Upper lobe of left lung (tissue), 6 donors: ENCODE measurements around the gene UTY. TPM values are rescaled to one million over a fixed set of nuclear protein-coding genes. Genes with fewer than 3 reads are reported as not detected.
A peak's percentile ranks its signal among the peaks of the same experiment; 100 is the strongest.

Experiments
- ATAC-seq, 2 donors: fragments of 200-7000 bp; cut with Tn5 transposase; one replicate each; pipeline ENCODE4 v1.9.1; 2022; ENCODE audit warnings: mild to moderate bottlenecking in 2 of 2, moderate library complexity in 2 of 2; ENCODE audit not compliant: low FRiP score in 2 of 2
- DNase-seq, 2 donors: peaks; one replicate each; pipeline ENCODE4 v3.0.0-alpha.2; 2019 to 2020
- H3K27ac ChIP-seq, 4 donors: fragments of 200-600 bp; sonication (generic); one replicate each; pipeline ENCODE4 v1.5.1; 2016 to 2019
- H3K27me3 ChIP-seq, 4 donors: fragments of 200-600 bp; sonication (generic); one replicate each; pipeline ENCODE4 v1.5.1; 2017 to 2019
- H3K36me3 ChIP-seq, 4 donors: fragments of 200-600 bp; sonication (generic); one replicate each; pipeline ENCODE4 v1.5.1; 2016 to 2019
- H3K4me1 ChIP-seq, 4 donors: fragments of 200-600 bp; sonication (generic); one replicate each; pipeline ENCODE4 v1.5.1; 2018 to 2019
- H3K4me3 ChIP-seq, 4 donors: fragments of 200-600 bp; sonication (generic); one replicate each; pipeline ENCODE4 v1.5.1; 2017 to 2019; ENCODE audit warnings: mild to moderate bottlenecking in 2 of 4, moderate library complexity in 1 of 4
- H3K9me3 ChIP-seq, 4 donors: fragments of 200-600 bp; sonication (generic); one replicate each; pipeline ENCODE4 v1.5.1; 2018 to 2019
- EP300 ChIP-seq, 4 donors: sonication (generic); formaldehyde crosslinking; IDR thresholded peaks; one replicate each; pipeline ENCODE4 v1.5.1; 2017; ENCODE audit warnings: antibody characterized with exemption in 4 of 4, control low read depth in 2 of 4
- POLR2A ChIP-seq, 4 donors: fragments of 450-650 bp; IDR thresholded peaks; one replicate each; pipeline ENCODE4 v1.5.1; 2016 to 2017; ENCODE audit warnings: antibody characterized with exemption in 4 of 4, mild to moderate bottlenecking in 2 of 4
- POLR2AphosphoS5 ChIP-seq, 2 donors: sonication (generic); formaldehyde crosslinking; IDR thresholded peaks; one replicate each; pipeline ENCODE4 v1.5.1; 2017; ENCODE audit warnings: antibody characterized with exemption in 2 of 2
- WGBS, 2 donors: methylation state at CpG; one replicate each; pipeline ENCODE4 v1.1.5; 2017 to 2018; 5-methylcytosine and 5-hydroxymethylcytosine counted together
- total RNA-seq, 6 donors: library from RNA; depleted of rRNA in 4 of 6; stranded (reverse); fragments of >200 nt in 4 of 6; gene quantifications; one replicate each; pipeline versions ENCODE4 v1.1.0 to v1.2.1, GENCODE V29; 2016 to 2021
- TF ChIP-seq, protein P1 (sequence below), 6 experiments: fragments of 450-650 bp in 4 of 6; fragments of 200-600 bp in 2 of 6; sonication (generic) in 2 of 6; IDR thresholded peaks; one replicate each; pipeline ENCODE4 v1.5.1; 2016 to 2019; ENCODE audit warnings: antibody characterized with exemption in 6 of 6
- donor health status: DM: no; HTN: no; CAD: no; lungs with moderate emphysema.
- donor health status: DM: no; HTN: yes; CAD: no; lungs with severe emphysema.

UTY gene
- total RNA-seq, 6 donors from 2014 or later, result 0.26 to 201 (median 35.1) TPM; not detected in 2

DNA sequence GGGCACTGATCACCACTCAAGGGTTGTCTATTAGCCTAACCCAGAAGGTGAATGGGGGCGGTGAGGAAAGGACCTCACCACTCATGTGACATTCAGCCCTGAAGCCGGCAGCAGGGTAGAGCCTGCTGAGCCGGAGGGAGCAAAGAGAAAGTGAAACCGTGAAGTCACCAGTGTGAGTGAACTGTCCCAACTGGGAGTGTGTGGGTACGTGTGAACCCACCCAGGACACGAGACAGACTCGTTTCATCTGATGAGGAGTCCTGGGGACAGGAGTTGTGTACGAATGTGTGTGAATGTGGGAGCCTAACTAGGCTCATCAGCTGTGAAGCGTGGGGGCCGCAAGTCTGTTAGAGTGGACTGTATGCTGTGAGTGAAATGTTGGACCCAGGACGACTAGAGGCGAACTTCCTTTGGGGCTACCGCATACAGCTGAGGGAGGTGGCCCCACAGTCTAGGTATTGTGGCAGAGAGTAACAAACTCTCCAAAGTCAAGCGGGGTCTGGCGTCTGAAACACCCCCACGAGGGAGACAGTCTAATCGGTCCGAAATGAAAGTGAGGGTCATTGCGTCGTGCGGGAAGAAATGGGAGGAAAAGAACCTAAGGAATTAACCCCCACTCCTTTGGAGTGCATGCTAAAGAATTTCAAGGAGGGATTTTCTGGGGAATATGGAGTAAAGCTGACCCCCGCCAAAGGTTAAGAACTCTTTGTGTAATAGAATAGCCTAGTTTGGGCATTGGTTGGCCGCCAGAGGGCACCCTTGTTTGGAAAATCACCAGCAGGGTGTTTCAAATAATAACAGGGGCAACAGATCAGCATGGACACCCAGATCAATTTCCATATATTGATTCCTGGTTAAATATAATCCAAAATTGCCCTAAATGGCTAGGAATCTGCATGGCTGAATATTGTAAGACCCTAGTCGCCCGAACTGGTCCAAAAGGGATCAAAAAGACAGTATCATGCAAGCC is 43.6 kb downstream of the UTY start:
- no peaks in the 10 kb centered on the region for H3K36me3 ChIP-seq
- 63% methylated on average over 24 of the region's 25 CpGs; no CpG with 5 or more reads in 1 of the 2 donors for WGBS, 2 donors
- DNase-seq, result no peak
- TF ChIP-seq EP300 (IDR thresholded peaks at IDR 0.05), result no peak
- TF ChIP-seq, protein P1, sequence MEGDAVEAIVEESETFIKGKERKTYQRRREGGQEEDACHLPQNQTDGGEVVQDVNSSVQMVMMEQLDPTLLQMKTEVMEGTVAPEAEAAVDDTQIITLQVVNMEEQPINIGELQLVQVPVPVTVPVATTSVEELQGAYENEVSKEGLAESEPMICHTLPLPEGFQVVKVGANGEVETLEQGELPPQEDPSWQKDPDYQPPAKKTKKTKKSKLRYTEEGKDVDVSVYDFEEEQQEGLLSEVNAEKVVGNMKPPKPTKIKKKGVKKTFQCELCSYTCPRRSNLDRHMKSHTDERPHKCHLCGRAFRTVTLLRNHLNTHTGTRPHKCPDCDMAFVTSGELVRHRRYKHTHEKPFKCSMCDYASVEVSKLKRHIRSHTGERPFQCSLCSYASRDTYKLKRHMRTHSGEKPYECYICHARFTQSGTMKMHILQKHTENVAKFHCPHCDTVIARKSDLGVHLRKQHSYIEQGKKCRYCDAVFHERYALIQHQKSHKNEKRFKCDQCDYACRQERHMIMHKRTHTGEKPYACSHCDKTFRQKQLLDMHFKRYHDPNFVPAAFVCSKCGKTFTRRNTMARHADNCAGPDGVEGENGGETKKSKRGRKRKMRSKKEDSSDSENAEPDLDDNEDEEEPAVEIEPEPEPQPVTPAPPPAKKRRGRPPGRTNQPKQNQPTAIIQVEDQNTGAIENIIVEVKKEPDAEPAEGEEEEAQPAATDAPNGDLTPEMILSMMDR (IDR thresholded peaks at IDR 0.05), result peak in 2 of 6 experiments; percentile 5 to 29
- no peak for TF ChIP-seq POLR2A (IDR thresholded peaks at IDR 0.05)
- TF ChIP-seq POLR2AphosphoS5 (IDR thresholded peaks at IDR 0.05), result no peak
- H3K4me3 ChIP-seq, result peak overlapping the region in 2 of 4 donors; percentile 41 to 42
- no peaks in the 10 kb centered on the region for H3K27me3 ChIP-seq
- peak overlapping the region in 2 of 4 donors; percentile 62 to 69 for H3K27ac ChIP-seq
- H3K9me3 ChIP-seq, result no peaks in the 10 kb centered on the region
- no peaks in the 10 kb centered on the region for H3K4me1 ChIP-seq
- peak in 1 of 2 donors; percentile 93 for ATAC-seq

DNA sequence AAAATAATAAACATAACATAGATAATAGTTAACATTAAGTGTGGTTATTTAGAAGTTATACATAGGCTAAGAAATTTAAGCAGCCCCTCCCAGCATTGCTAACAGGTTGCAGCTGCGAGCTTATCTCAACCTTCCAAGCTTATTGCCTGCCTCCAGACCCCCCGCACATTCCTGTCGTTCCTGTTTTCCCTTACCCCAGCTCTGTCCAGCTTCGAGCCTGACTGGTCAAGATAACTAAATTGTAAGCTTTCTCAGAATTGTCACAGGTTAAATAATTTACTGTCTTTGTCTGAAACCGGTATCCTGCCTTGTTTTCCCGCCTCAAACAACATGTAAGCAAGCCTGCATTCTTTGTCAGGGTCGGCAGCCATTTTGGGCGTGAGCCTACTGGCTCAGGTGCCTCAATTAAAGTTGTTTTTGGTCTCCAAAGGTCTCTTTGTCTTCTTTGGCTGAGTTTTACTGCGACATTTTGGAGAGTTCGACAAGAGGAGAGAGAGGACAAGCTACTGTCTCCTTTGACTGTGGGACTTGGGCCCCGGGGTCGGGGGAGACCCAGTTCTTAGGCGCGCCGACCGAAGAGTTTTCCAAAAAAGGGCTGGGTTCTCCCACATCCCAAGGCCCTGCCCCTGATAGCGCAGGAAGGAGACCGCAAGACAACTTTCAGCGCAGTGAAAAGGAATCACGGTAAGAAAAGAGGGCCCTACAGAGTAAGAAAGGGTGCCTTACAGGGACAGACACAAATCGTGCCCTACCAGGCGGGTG is 44.4 kb downstream of the UTY start:
- ATAC-seq (peak in 1 of 2 donors; percentile 42), DNase-seq (no peak)
- TF ChIP-seq POLR2A (IDR thresholded peaks at IDR 0.05) (no peak), EP300 (IDR thresholded peaks at IDR 0.05) (no peak), POLR2AphosphoS5 (IDR thresholded peaks at IDR 0.05) (no peak)
- TF ChIP-seq, protein P1 (IDR thresholded peaks at IDR 0.05), result no peak
- H3K27me3 ChIP-seq, result no peaks in the 10 kb centered on the region
- no peaks in the 10 kb centered on the region for H3K9me3 ChIP-seq
- no peaks in the 10 kb centered on the region for H3K36me3 ChIP-seq
- H3K4me1 ChIP-seq, result no peaks in the 10 kb centered on the region
- H3K4me3 ChIP-seq, result peak overlapping the region in 2 of 4 donors; percentile 41 to 42
- 81% methylated on average over 20 of the region's 22 CpGs; no CpG with 5 or more reads in 1 of the 2 donors for WGBS, 2 donors
- H3K27ac ChIP-seq, result peak overlapping the region in 1 of 4 donors; percentile 62

DNA sequence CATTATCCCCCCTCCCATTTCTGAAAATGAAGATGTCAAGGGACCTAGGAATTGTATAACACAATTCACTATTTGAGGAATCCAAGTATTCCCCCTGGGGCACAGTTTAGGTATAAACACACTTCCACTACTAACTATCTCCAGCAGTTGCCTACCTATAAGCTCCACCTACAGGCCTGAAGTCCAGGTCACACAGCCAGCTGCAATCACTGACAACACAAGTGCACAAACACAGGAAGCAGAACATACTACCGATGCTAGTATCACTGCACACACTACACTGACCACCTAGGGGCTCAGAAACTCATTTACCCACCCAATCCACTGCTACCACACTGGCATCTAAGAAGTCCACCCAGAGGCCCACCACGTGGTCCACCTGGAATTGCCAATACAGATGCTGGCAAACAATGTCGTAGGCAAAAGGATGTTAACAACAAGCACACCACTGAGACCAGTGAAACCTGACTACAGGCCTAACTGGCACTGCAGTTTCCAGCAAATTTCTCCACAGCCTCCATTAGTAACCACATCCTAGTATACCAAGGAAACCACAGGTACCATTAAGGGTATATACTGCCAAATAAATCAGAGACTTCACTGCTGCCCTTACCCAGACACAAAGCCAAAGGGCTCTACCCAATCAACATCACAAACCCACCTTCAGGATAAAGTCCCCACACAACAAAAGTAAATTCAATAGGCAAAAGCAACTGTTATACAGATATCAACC is 47.4 kb downstream of the UTY start:
- ATAC-seq (no peak), DNase-seq (no peak)
- no peak overlapping the region for H3K27ac ChIP-seq
- no peaks in the 10 kb centered on the region for H3K4me1 ChIP-seq
- peaks cover 0 to 5% (median 0%) of the 10 kb centered on the region in 4 donors for H3K9me3 ChIP-seq
- TF ChIP-seq POLR2A (IDR thresholded peaks at IDR 0.05) (no peak), POLR2AphosphoS5 (IDR thresholded peaks at IDR 0.05) (no peak), EP300 (IDR thresholded peaks at IDR 0.05) (no peak)
- TF ChIP-seq, protein P1 (IDR thresholded peaks at IDR 0.05), result no peak
- H3K27me3 ChIP-seq, result no peaks in the 10 kb centered on the region
- H3K36me3 ChIP-seq, result no peaks in the 10 kb centered on the region
- 100% methylated on average over 1 of the region's 3 CpGs; no CpG with 5 or more reads in 1 of the 2 donors for WGBS, 2 donors
- no peak overlapping the region for H3K4me3 ChIP-seq

DNA sequence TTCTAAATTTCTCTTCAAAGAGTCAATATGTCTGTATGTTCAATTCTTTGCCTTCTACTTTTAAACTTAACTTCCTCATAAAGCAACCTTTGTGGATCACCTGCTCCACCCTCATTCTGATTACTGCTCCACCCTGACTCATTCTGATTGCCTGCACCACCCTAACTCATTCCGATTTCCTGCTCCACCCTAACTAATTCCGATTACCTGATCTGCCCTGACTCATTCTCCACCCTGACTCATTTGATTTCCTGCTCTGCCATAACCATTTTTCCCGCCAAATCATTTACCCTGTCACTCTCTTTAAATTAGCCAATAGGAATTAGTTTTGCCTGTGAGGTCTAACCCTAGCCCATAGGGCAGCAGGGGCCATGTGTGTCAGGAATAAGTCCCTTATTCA is 50.3 kb downstream of the UTY start:
- H3K9me3 ChIP-seq, result peaks cover 0 to 5% (median 0%) of the 10 kb centered on the region in 4 donors
- no peaks in the 10 kb centered on the region for H3K27me3 ChIP-seq
- H3K4me3 ChIP-seq, result no peak overlapping the region
- H3K4me1 ChIP-seq, result no peaks in the 10 kb centered on the region
- no peak for ATAC-seq
- DNase-seq, result no peak
- no peak overlapping the region for H3K27ac ChIP-seq
- H3K36me3 ChIP-seq, result no peaks in the 10 kb centered on the region
- TF ChIP-seq POLR2AphosphoS5 (IDR thresholded peaks at IDR 0.05), result no peak
- no peak for TF ChIP-seq POLR2A (IDR thresholded peaks at IDR 0.05)
- TF ChIP-seq, protein P1 (IDR thresholded peaks at IDR 0.05), result no peak
- no peak for TF ChIP-seq EP300 (IDR thresholded peaks at IDR 0.05)
- 90% methylated on average over 3 of the region's 3 CpGs; no CpG with 5 or more reads in 1 of the 2 donors for WGBS, 2 donors
